HG02938 (cell line): ENCODE results near the gene PRELID2.
"Not testable (repeated sequence)": the region's sequence is repeated elsewhere in the genome, so short reads cannot be mapped to it uniquely, and the experiment has no call there.

Experiments used
- ATAC-seq: cut with Tn5 transposase; IDR thresholded peaks from one replicate; pipeline ENCODE4 v1.9.1; 2021; ENCODE audit warnings: mild to moderate bottlenecking, moderate library complexity; ENCODE audit not compliant: unreplicated experiment

PRELID2 gene

GRCh38 chr5:145752947-145753346, 82.2 kb downstream of the PRELID2 start:
- no peak for ATAC-seq

- ATAC-seq, result no peak
Measured at GRCh38 chr5:145752534-145752933, 82.6 kb downstream of the PRELID2 start.

DNA sequence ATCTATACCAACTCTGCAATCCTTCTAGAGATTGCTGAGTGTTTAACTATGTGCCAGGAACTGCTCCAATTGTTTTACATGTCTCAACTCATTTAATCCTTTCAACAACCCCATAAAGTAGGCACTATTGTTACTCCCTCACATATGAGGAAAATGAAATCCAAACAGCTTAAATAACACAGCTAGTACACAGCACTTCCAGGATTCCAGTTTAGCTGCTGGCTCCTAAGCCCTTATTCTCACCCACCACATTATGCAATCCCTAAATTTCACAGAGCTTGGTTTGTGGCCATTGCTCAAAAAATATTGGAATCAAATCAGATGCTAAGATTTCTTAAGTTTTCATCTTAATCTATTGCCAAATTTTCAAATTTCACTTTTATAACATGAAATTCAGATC, 84.9 kb downstream of the PRELID2 start:
- no peak for ATAC-seq

GRCh38 chr5:145743396-145744061, 91.6 kb downstream of the PRELID2 start:
- no peak for ATAC-seq

DNA sequence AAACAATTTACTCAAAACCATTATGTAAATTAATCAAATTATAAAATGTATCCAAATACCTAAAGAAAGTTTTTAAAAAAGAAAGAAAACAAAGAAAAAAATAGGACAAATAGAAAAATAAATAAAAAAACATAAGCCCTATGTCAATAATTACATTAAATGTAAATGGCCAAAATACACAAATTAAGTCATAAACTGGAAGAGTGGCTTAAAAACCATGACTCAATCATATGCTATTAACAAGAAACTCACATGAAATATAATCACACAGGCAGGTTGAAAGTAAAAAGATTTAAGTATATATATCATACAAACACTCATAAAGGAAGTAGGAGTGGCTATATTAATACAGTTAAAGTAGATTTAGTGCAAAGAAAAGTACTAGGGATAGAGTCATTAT, 95.3 kb downstream of the PRELID2 start:
- ATAC-seq, result no peak

- no peak for ATAC-seq
Measured at GRCh38 chr5:145738227-145738626, 96.9 kb downstream of the PRELID2 start.

DNA sequence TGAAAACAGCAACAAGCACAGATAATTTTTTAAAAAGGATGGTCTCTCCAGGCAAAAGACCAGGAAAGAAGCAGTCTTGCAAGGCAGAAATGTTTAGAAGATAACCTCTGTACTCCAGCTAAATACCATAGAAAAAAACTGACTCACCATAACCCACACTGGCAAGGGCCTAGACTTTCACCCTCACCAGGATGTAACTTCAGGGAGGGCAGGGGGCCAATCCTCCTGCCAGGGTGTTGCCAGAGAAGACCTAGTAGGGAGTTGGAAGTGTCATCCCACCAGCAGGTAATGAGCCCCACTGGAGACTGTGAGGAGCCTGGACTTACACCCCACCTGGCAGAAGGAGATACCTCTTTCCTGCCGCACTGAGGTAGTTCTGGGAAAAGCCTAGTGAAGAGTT, 97.6 kb downstream of the PRELID2 start:
- ATAC-seq, result no peak

DNA sequence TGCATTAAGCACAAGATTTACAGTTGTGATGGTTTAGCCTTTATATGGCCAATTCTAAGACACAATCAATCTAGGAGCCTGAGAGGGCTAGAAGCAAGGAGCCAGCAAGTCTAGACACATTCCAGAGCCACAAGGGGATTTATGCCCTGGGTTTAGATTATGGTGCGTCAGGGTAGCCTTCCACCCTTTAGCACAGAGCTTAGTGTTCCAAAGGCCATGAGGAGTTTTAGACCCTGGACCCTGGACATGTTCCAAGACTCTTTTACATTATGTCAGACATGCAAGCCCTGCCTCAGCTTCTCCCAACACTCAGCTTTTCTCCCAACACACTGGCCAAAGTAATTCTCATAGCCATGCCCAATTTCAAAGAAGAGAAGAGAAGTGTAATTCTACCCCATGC, 105.2 kb downstream of the PRELID2 start:
- not testable (repeated sequence) for ATAC-seq

GRCh38 chr5:145723516-145723915, 111.6 kb downstream of the PRELID2 start:
- ATAC-seq, result no peak

DNA sequence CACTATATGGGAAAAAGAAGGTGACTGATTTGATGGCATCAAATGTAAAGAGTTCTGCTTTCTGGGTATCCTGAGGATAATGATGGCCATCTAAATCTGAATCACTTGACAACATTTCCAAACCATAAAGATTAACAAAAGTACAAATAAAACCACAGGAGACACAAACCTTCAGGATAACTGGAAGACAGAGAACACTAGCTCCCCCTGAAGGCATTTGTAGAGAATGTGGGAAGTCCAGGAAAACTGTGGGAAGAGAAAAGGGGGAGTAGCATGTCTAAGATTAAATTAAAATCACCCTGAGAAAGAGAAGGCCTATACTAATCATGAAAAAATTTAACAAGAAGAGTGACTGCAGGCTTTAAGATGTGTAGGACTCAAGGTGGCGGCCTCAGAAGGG, 116.2 kb downstream of the PRELID2 start:
- ATAC-seq, result no peak

DNA sequence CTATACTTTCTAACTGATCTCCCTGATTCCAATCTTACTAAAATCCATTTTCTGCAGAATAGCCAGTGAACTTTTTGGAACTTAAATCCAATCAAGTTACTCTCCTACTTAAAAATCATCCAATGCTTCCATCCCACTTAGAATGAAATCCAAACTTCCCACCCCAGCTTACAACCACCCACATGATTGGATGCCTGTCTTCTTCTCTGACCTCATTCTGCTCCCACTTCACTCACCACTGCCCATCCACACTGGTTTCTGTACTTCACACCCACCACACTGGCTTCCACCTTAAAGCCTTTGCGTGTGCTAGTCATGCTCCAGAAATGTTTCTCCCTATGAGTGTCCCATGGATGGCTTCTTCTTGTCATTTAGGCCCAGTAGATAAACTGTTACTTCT, 119.7 kb downstream of the PRELID2 start:
- no peak for ATAC-seq

DNA sequence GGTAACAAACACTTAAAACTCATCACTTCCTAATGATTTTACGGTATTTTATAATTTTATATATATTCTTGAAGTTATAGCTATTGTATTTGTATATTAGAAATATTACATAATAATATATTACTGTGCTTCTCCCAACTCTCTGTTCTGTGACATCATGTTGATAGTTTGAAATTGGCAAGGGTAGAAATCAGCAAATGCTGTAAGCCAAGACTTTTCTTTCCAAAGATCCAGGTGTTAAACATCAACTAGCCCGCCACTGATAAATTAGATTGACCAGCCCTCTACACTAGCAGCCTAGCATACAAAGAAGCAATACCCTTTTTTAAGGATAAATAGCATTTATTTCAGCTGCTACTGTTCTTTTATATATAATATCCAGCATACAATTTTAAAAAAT, 122.9 kb downstream of the PRELID2 start:
- ATAC-seq, result no peak

DNA sequence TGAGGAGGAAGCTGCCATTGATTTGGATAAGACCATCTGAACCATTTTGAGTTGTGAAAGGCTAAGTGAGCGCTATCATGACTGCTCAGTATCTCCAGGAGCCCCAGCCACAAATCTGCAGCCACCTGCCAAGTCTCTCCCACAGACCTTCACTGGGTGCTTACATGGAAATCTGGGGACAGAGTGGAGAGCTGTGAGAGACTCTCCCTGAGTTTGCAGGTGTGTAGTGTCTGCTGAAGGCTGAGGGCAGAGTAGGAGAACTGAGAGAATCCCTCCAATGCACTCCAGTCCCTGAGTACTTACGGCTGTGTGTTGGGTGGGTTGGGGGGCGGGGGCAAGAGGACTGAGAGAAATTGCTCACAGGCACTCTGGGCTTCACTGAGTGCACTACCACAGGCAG, 123.7 kb downstream of the PRELID2 start:
- ATAC-seq, result no peak
